Measurements from ENCODE around the gene BICD1.

Gene BICD1

DNA sequence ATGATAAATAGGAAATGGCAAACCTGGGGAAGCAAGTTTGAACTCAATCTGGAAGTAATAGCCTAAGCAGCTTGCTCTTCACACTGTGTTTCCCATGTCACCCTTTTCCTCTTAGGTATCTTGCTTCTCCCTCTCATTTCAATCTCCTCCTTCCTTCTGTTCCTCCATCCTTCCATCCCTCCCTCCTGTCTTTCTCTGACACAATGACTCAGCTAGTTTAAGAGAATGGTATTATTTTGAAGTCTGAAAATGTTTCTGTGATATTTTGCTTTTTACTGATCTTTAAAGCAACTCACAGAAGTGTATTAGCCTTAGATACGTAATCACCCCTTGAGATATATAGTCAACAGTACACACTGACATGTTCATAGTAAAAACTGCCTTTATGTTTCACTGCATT, 236.8 kb downstream of the BICD1 start:
- H3K4me1 ChIP-seq (ENCODE audit: insufficient read depth, low read length), result no peaks in the 10 kb centered on the region
- H3K9me3 ChIP-seq (ENCODE audit: low read length), result no peaks in the 10 kb centered on the region
- no peaks in the 10 kb centered on the region for H3K27me3 ChIP-seq (ENCODE audit: insufficient read depth, low read length)
- no peaks in the 10 kb centered on the region for H3K36me3 ChIP-seq (ENCODE audit: insufficient read depth, low read length)
- H2AFZ ChIP-seq (ENCODE audit: low read depth, low read length), result no peak overlapping the region
- no peak overlapping the region for H3K4me3 ChIP-seq (ENCODE audit: low read length)

DNA sequence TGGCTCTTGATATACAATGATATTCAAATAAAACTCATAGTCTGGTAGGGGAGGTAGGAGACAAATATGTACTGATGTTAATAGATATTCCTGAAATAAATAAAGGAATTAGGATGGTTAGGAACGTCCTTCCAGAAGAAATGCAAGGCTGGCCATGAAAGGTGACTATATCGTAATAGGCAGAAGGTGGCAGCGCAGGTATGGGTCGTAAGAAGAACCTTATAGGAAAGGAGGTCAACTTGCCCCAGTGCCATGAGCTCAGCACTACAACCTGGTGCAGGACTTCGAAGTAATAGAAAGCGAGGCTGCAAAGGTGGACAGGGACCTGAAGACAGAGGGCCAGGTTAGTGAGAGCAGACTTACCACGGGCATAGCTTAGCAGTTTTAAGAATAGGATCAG, 237.4 kb downstream of the BICD1 start:
- Histone ChIP-seq H3K27me3 (ENCODE audit: insufficient read depth, low read length) (no peaks in the 10 kb centered on the region), H2AFZ (ENCODE audit: low read depth, low read length) (no peak overlapping the region), H3K36me3 (ENCODE audit: insufficient read depth, low read length) (no peaks in the 10 kb centered on the region), H3K9me3 (ENCODE audit: low read length) (no peaks in the 10 kb centered on the region), H3K4me3 (ENCODE audit: low read length) (no peak overlapping the region), H3K4me1 (ENCODE audit: insufficient read depth, low read length) (no peaks in the 10 kb centered on the region)

DNA sequence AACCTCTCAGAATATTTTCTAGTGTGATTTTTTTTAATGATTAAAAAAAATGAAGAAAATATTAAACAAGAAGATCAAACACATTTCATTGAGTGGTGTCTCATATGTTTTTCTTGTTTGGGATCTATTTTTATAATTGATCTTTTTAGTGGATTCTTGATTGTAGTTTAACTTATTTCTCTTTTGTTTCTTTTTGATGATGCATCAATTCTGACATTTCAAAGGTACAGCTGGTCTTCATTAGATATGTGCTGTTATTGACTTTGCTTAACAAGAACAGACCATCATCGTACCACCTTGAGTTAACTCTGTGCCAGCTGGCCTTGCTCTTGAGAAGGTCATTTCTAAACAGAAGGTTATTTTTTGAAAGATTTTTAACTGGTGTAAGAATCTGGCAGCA, 246.9 kb downstream of the BICD1 start:
- Histone ChIP-seq H3K4me3 (ENCODE audit: low read length) (no peak overlapping the region), H3K9me3 (ENCODE audit: low read length) (no peaks in the 10 kb centered on the region), H2AFZ (ENCODE audit: low read depth, low read length) (no peak overlapping the region), H3K4me1 (ENCODE audit: insufficient read depth, low read length) (no peaks in the 10 kb centered on the region), H3K36me3 (ENCODE audit: insufficient read depth, low read length) (no peaks in the 10 kb centered on the region), H3K27me3 (ENCODE audit: insufficient read depth, low read length) (no peaks in the 10 kb centered on the region)

DNA sequence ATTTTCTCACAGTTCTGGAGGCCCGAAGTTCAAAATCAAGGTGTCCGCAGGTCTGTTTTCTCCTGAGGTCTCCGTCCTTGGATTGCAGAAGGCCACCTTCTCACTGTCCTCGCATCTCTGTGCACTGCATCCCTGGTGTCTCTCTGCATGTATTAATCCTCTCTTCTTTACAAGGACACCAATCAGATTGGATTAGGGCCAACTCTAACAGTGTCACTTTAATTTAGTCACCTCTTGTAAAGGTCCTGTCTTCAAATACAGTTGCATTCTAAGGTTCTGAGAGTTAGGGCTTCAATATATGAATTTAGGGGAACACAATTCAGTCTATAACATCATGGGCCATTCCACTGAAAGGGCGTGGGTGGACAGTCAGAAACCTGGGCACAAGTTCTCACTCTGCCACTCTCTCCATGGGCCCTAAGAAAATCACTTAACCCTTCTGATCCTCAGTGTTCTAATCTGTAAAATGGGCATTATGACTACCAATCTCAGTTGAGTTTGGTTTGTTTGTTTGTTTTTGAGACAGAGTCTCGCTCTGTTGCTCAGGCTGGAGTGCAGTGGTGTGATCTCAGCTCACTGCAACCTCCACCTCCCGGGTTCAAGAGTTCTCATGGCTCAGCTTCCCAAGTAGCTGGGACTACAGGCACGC, 251.1 kb downstream of the BICD1 start:
- H3K4me3 ChIP-seq (ENCODE audit: low read length), result no peak overlapping the region
- H3K9me3 ChIP-seq (ENCODE audit: low read length), result no peaks in the 10 kb centered on the region
- no peaks in the 10 kb centered on the region for H3K4me1 ChIP-seq (ENCODE audit: insufficient read depth, low read length)
- no peaks in the 10 kb centered on the region for H3K27me3 ChIP-seq (ENCODE audit: insufficient read depth, low read length)
- no peaks in the 10 kb centered on the region for H3K36me3 ChIP-seq (ENCODE audit: insufficient read depth, low read length)
- H2AFZ ChIP-seq (ENCODE audit: low read depth, low read length), result no peak overlapping the region

DNA sequence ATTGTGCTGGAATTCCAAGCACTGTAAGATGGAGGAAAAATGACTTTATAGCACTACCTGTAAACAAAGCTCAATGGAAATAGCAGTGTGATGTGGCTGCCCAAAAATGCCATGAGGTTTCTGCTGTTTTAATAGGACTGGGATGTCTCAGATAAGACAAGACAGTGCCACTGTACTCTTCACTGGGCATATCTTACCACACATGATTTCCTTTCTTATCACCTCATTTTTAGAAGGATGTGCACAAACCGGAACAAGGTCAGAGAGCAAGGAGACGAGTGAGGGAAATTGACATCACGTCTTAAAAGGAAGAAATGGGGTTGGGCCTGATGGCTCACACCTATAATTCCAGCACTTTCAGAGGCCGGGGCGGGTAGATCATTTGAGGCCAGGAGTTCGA, 254.3 kb downstream of the BICD1 start:
- H3K36me3 ChIP-seq (ENCODE audit: insufficient read depth, low read length), result no peaks in the 10 kb centered on the region
- no peak overlapping the region for H3K4me3 ChIP-seq (ENCODE audit: low read length)
- H3K9me3 ChIP-seq (ENCODE audit: low read length), result no peaks in the 10 kb centered on the region
- H3K4me1 ChIP-seq (ENCODE audit: insufficient read depth, low read length), result no peaks in the 10 kb centered on the region
- no peak overlapping the region for H2AFZ ChIP-seq (ENCODE audit: low read depth, low read length)
- no peaks in the 10 kb centered on the region for H3K27me3 ChIP-seq (ENCODE audit: insufficient read depth, low read length)

DNA sequence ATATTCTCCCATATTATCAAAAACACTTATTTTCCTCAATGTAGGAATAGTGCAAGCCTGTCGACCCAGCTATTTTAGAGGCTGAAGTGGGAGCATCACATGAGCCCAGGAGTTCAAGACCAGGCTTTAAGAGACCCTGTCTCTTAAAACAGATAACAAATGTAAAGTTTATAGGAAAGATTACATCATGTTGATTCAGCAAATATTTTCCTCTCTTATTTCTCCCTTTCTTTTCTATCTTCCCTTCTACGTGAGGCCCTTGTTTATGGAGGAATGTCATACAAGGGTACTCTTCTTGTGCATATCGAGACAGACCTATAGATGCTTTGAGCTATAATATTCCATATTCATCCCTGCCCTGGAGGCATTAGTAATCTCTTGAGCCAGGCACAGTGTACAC, 256.2 kb downstream of the BICD1 start:
- no peaks in the 10 kb centered on the region for H3K9me3 ChIP-seq (ENCODE audit: low read length)
- no peak overlapping the region for H2AFZ ChIP-seq (ENCODE audit: low read depth, low read length)
- no peaks in the 10 kb centered on the region for H3K36me3 ChIP-seq (ENCODE audit: insufficient read depth, low read length)
- H3K4me1 ChIP-seq (ENCODE audit: insufficient read depth, low read length), result no peaks in the 10 kb centered on the region
- H3K27me3 ChIP-seq (ENCODE audit: insufficient read depth, low read length), result no peaks in the 10 kb centered on the region
- H3K4me3 ChIP-seq (ENCODE audit: low read length), result no peak overlapping the region

DNA sequence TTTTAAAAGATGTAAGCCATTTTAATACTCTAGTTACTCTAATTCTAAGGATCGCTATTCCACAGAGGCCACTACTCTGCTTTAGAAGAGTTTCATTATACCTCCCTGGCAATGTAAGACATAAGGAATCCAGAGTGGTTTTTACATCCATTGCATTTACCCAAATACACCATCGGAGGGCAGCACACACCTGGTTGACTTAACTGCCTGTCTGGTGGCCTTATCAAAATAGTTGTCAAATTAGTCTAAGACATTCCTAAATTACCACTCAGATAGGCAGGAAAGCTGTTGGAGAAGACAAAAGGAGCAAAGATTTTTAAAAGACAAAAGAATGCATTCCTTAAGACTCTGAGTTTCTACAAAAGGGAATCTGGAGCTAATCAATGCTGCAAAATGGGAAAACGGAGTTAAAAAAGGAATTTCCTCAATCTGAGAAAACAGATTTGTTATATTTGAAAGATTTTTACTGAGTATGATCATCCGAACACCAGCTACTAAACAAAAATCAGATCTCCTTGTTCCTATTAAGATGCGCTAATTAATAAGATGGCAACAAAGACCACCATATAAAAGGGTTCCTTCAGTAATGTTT, 258.9 kb downstream of the BICD1 start:
- H2AFZ ChIP-seq (ENCODE audit: low read depth, low read length), result no peak overlapping the region
- H3K36me3 ChIP-seq (ENCODE audit: insufficient read depth, low read length), result no peaks in the 10 kb centered on the region
- no peaks in the 10 kb centered on the region for H3K9me3 ChIP-seq (ENCODE audit: low read length)
- H3K27me3 ChIP-seq (ENCODE audit: insufficient read depth, low read length), result no peaks in the 10 kb centered on the region
- H3K4me1 ChIP-seq (ENCODE audit: insufficient read depth, low read length), result no peaks in the 10 kb centered on the region
- no peak overlapping the region for H3K4me3 ChIP-seq (ENCODE audit: low read length)

DNA sequence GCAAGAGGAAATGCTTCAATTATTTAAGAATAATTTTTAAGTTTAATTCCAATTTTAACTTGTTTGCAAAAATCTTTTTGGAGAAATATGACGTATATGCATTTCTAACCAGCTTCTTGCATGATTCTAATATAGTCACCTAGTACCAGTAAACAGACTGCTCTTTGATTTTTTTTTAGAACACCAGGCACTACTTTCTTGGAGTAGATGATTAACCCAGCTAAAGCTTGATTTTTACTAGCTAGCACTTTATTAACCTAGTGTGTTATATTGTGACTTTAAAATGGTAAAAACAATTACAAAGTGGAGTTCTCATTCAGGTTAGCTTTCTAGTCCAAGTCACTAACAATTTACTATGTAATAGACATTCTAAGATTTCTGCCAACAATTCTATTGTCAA, 260.1 kb downstream of the BICD1 start:
- H3K9me3 ChIP-seq (ENCODE audit: low read length), result no peaks in the 10 kb centered on the region
- no peak overlapping the region for H2AFZ ChIP-seq (ENCODE audit: low read depth, low read length)
- H3K4me3 ChIP-seq (ENCODE audit: low read length), result no peak overlapping the region
- no peaks in the 10 kb centered on the region for H3K36me3 ChIP-seq (ENCODE audit: insufficient read depth, low read length)
- no peaks in the 10 kb centered on the region for H3K4me1 ChIP-seq (ENCODE audit: insufficient read depth, low read length)
- no peaks in the 10 kb centered on the region for H3K27me3 ChIP-seq (ENCODE audit: insufficient read depth, low read length)

DNA sequence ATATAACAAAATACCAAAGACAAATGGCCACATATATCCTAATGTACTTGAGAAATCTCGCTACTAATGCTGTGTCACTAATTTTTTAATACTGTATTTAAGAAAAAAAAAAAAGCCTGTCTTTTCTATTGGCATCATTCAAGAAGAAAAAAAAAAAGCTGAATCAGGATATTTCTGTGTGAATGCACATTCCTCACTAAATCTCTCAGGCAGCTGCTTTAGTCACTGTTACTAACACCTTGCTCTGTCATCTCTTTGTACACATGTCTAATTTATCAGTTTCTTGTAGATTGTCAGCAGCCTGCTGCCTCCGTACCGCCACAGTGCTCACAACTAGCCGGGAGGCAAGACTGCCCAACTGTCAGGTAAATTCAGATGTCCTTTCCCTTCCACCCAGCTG, 260.7 kb downstream of the BICD1 start:
- Histone ChIP-seq H3K4me1 (ENCODE audit: insufficient read depth, low read length) (no peaks in the 10 kb centered on the region), H3K27me3 (ENCODE audit: insufficient read depth, low read length) (no peaks in the 10 kb centered on the region), H3K9me3 (ENCODE audit: low read length) (no peaks in the 10 kb centered on the region), H3K36me3 (ENCODE audit: insufficient read depth, low read length) (no peaks in the 10 kb centered on the region), H2AFZ (ENCODE audit: low read depth, low read length) (no peak overlapping the region), H3K4me3 (ENCODE audit: low read length) (no peak overlapping the region)

DNA sequence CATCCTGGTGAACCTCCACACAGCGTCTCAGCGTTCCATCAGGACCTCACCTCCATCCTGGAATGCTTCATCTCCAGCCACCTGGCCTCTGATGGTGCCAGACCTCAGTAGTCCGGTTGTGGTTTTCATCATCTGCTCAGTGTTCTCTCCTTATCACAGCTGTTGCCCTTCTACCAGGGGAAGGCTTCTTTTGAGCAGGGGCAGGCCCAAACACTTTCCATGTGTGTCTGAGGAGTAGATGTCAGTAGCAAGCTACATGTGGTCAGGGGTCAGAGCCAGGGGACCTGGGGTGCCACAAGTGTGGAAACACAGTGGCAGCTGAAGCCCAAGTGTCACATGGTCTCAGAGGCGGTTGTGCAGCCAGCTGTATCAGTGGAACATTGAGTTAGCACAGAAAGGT, 262.6 kb downstream of the BICD1 start:
- Histone ChIP-seq H3K27me3 (ENCODE audit: insufficient read depth, low read length) (no peaks in the 10 kb centered on the region), H3K4me1 (ENCODE audit: insufficient read depth, low read length) (no peaks in the 10 kb centered on the region), H2AFZ (ENCODE audit: low read depth, low read length) (no peak overlapping the region), H3K4me3 (ENCODE audit: low read length) (no peak overlapping the region), H3K36me3 (ENCODE audit: insufficient read depth, low read length) (no peaks in the 10 kb centered on the region), H3K9me3 (ENCODE audit: low read length) (no peaks in the 10 kb centered on the region)

DNA sequence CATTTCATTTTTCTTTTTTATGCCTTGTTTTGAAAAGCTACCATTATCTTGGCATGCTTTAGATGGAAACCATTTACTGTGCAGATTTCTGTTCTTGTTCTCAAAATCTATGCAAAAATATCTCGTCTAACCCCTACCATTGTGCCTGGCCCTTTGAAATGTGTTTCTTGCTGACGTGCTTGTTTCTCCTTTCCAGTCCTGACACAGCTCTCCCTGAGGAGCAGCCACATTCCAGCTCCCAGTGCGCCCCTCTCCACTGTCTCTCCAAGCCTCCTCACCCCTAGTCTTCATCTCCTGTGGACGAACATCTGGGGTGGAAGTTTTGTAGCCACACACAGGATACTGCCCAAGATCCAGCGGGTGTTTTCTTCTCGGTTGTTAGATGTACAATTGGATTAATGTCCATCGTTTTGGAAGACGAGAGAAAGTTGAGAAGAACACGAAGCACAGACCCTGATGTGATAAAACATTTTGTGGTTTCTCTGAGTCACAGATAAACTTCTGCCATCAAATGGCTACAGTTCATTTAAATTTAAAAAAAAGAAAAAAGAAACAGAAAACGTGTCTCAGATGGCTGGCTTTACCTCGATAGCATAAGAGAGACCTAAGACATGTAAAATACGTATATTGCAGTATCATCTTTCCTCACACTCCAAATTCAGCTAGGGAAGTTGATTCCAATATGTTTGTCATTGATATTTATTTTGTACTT, 270.9 kb downstream of the BICD1 start:
- H2AFZ ChIP-seq (ENCODE audit: low read depth, low read length), result no peak overlapping the region
- no peak overlapping the region for H3K4me3 ChIP-seq (ENCODE audit: low read length)
- no peaks in the 10 kb centered on the region for H3K27me3 ChIP-seq (ENCODE audit: insufficient read depth, low read length)
- no peaks in the 10 kb centered on the region for H3K4me1 ChIP-seq (ENCODE audit: insufficient read depth, low read length)
- no peaks in the 10 kb centered on the region for H3K36me3 ChIP-seq (ENCODE audit: insufficient read depth, low read length)
- no peaks in the 10 kb centered on the region for H3K9me3 ChIP-seq (ENCODE audit: low read length)

DNA sequence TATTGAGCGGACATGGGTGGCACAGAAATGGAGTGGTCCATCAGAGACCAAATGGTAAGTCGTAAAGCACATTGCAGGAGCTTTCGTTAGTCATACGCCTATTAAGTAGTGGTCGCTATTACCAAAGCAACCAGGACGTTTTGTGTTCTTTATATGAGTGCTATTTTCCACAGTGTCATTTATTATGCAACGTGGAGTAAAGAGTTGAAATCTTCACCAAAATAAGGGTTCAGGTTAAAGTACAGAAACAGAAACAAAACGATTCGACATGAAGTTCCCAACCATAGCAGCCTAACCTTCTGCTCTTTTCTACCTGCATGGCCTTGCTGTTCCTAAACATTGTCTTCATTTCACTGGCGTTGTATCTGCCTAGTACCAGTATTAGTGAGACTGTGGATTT, 272.6 kb downstream of the BICD1 start:
- Histone ChIP-seq H3K4me1 (ENCODE audit: insufficient read depth, low read length) (no peaks in the 10 kb centered on the region), H2AFZ (ENCODE audit: low read depth, low read length) (no peak overlapping the region), H3K9me3 (ENCODE audit: low read length) (no peaks in the 10 kb centered on the region), H3K27me3 (ENCODE audit: insufficient read depth, low read length) (no peaks in the 10 kb centered on the region), H3K36me3 (ENCODE audit: insufficient read depth, low read length) (no peaks in the 10 kb centered on the region), H3K4me3 (ENCODE audit: low read length) (no peak overlapping the region)

DNA sequence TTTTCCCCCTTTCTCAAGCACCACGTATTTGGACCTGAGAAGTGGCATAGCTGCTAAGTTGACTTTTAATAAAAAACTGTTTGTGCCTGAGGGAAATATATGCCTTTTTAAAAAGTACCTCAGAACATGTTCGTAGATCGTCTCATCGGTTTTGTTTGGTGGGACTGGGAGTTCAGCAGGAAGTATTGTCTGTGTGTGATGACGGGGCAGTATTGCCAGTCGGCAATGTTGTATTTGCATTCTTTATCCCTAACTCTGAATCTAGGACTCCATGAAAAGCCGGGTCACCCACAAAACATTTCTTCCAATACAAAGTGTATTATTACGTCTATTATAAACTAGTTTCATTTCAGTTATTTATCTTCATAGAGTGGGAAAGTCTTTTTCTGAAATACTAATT, 273.0 kb downstream of the BICD1 start:
- Histone ChIP-seq H3K4me3 (ENCODE audit: low read length) (no peak overlapping the region), H3K36me3 (ENCODE audit: insufficient read depth, low read length) (no peaks in the 10 kb centered on the region), H2AFZ (ENCODE audit: low read depth, low read length) (no peak overlapping the region), H3K27me3 (ENCODE audit: insufficient read depth, low read length) (no peaks in the 10 kb centered on the region), H3K9me3 (ENCODE audit: low read length) (no peaks in the 10 kb centered on the region), H3K4me1 (ENCODE audit: insufficient read depth, low read length) (no peaks in the 10 kb centered on the region)
